CD14-positive monocyte (primary cell): ENCODE data around the gene PXDN. TPM values are rescaled to one million over a fixed set of nuclear protein-coding genes. Genes with fewer than 3 reads are reported as not detected.

Source experiments
- DNase-seq, 3 donors: peaks; one replicate each; pipeline ENCODE4 v3.0.0-alpha.2; 2011 to 2022
- H2AFZ ChIP-seq: 2 replicates; pipeline ENCODE4 v1.6.0; 2012; ENCODE audit warnings: mild to moderate bottlenecking, low read depth, low read length, inconsistent platforms; ENCODE audit not compliant: insufficient read depth, poor library complexity, severe bottlenecking
- H3K27ac ChIP-seq, 2 donors: 1 replicate in 1 of 2; 2 replicates in 1 of 2; pipeline ENCODE4 v1.5.1; 2012 to 2013; ENCODE audit warnings: low read length in 2 of 2, control low read depth in 1 of 2, inconsistent platforms in 1 of 2, low read depth in 1 of 2, mild to moderate bottlenecking in 1 of 2
- H3K27me3 ChIP-seq, 2 donors: one replicate each; pipeline versions ENCODE4 v1.6.0 to v1.6.1; 2011 to 2013; ENCODE audit warnings: low read length in 2 of 2; ENCODE audit not compliant: control insufficient read depth in 2 of 2, insufficient read depth in 2 of 2
- H3K36me3 ChIP-seq, 2 donors: replicated peaks in 1 of 2; 1 replicate in 1 of 2; 2 replicates in 1 of 2; pipeline versions ENCODE4 v1.5.1 to v1.6.1; 2012 to 2013; ENCODE audit warnings: low read length in 2 of 2, control low read depth in 1 of 2, inconsistent platforms in 1 of 2, mild to moderate bottlenecking in 1 of 2; ENCODE audit not compliant: insufficient read depth in 2 of 2, control insufficient read depth in 1 of 2
- H3K4me1 ChIP-seq, 2 donors: 1 replicate in 1 of 2; 2 replicates in 1 of 2; pipeline versions ENCODE4 v1.5.1 to v1.6.1; 2012 to 2013; ENCODE audit warnings: low read length in 2 of 2, control low read depth in 1 of 2, inconsistent platforms in 1 of 2, mild to moderate bottlenecking in 1 of 2, moderate library complexity in 1 of 2; ENCODE audit not compliant: insufficient read depth in 2 of 2, control insufficient read depth in 1 of 2
- H3K4me2 ChIP-seq: replicated peaks from 2 replicates; pipeline ENCODE3; 2012; ENCODE audit warnings: low read length, moderate library complexity, mild to moderate bottlenecking; ENCODE audit not compliant: poor library complexity, severe bottlenecking; ENCODE audit errors: extremely low read depth
- H3K4me3 ChIP-seq, 3 experiments: fragments of 200-600 bp in 1 of 3; sonication (generic) in 1 of 3; replicated peaks in 1 of 3; 1 replicate in 2 of 3; 2 replicates in 1 of 3; pipeline ENCODE4 v1.5.1; 2011 to 2013; ENCODE audit warnings: low read length in 3 of 3, mild to moderate bottlenecking in 3 of 3, control low read depth in 2 of 3, low read depth in 2 of 3, inconsistent platforms in 1 of 3, moderate library complexity in 1 of 3
- H3K79me2 ChIP-seq: 2 replicates; pipeline ENCODE4 v1.6.0; 2012; ENCODE audit warnings: mild to moderate bottlenecking, control low read depth, inconsistent platforms, low read length, moderate library complexity; ENCODE audit not compliant: insufficient read depth
- H3K9ac ChIP-seq: 2 replicates; pipeline ENCODE4 v1.6.0; 2017; ENCODE audit warnings: low read length, mild to moderate bottlenecking; ENCODE audit not compliant: insufficient read depth, poor library complexity, severe bottlenecking
- H3K9me3 ChIP-seq, 2 donors: replicated peaks in 1 of 2; 1 replicate in 1 of 2; 2 replicates in 1 of 2; pipeline versions ENCODE4 v1.5.1 to v1.6.1; 2012 to 2013; ENCODE audit warnings: low read length in 2 of 2, control low read depth in 1 of 2; ENCODE audit not compliant: control insufficient read depth in 1 of 2, insufficient read depth in 1 of 2
- H4K20me1 ChIP-seq: 2 replicates; pipeline ENCODE4 v1.6.0; 2012; ENCODE audit warnings: mild to moderate bottlenecking, low read length, control low read depth, moderate library complexity; ENCODE audit not compliant: insufficient read depth
- H3K27ac Mint-ChIP-seq, 7 donors: one replicate each; pipeline ENCODE4 v1.8.0; 2020; ENCODE audit warnings: mild to moderate bottlenecking in 7 of 7, mixed read lengths in 7 of 7, moderate library complexity in 6 of 7, inconsistent platforms in 2 of 7
- H3K27me3 Mint-ChIP-seq, 3 donors: one replicate each; pipeline ENCODE4 v1.8.0; 2021 to 2022; ENCODE audit warnings: low read depth in 3 of 3, mild to moderate bottlenecking in 3 of 3, mixed read lengths in 3 of 3, moderate library complexity in 3 of 3, inconsistent platforms in 1 of 3
- H3K36me3 Mint-ChIP-seq, 2 donors: one replicate each; pipeline ENCODE4 v1.8.0; 2020; ENCODE audit warnings: mixed read lengths in 2 of 2, inconsistent platforms in 1 of 2, mild to moderate bottlenecking in 1 of 2
- H3K4me1 Mint-ChIP-seq: one replicate; pipeline ENCODE4 v1.8.0; 2020; ENCODE audit warnings: mild to moderate bottlenecking, mixed read lengths
- H3K4me3 Mint-ChIP-seq, 2 donors: one replicate each; pipeline ENCODE4 v1.8.0; 2020; ENCODE audit warnings: mild to moderate bottlenecking in 2 of 2, mixed read lengths in 2 of 2, moderate library complexity in 1 of 2
- H3K9me3 Mint-ChIP-seq, 7 donors: one replicate each; pipeline ENCODE4 v1.8.0; 2020 to 2022; ENCODE audit warnings: mixed read lengths in 7 of 7, mild to moderate bottlenecking in 6 of 7, moderate library complexity in 6 of 7, inconsistent platforms in 2 of 7
- whole genome bisulfite sequencing: methylation state at CpG from one replicate; pipeline ENCODE4 v1.1.5; 2013; ENCODE audit warnings: missing lambda C conversion rate; ENCODE audit not compliant: insufficient coverage; 5-methylcytosine and 5-hydroxymethylcytosine counted together
- intact Hi-C, 2 donors: fragments of 100-400 bp; cut with micrococcal nuclease; formaldehyde crosslinking; loops; one replicate each; pipeline versions ENCODE4 v1.15.0 to v1.15.1; 2023
- polyA plus RNA-seq, 3 donors: library from polyadenylated mRNA; depleted of rRNA in 1 of 3; unstranded in 2 of 3; stranded (reverse) in 1 of 3; fragments of 300-500 nt in 2 of 3; fragments of >200 nt in 1 of 3; fragmentation: Illumina TruSeq in 2 of 3; gene quantifications; 1 replicate in 2 of 3; 2 replicates in 1 of 3; pipeline ENCODE4 v1.2.3, GENCODE V29; 2012 to 2021
- TF ChIP-seq, protein P1 (sequence below): fragments of 200-600 bp; IDR thresholded peaks from one replicate; pipeline ENCODE4 v1.8.0; 2022; ENCODE audit warnings: antibody characterized with exemption, mild to moderate bottlenecking

The PXDN gene
- polyA plus RNA-seq, 3 donors: not detected

GRCh38 chr2:1603521-1603920 lies 140.8 kb downstream of the PXDN start:
- no peak overlapping the region for H3K4me3 Mint-ChIP-seq
- H3K4me1 Mint-ChIP-seq: no peaks in the 10 kb centered on the region
- intact Hi-C loops: no loop called here
- H3K9ac ChIP-seq: no peak overlapping the region
- H3K79me2 ChIP-seq: no peaks in the 10 kb centered on the region
- H4K20me1 ChIP-seq: no peaks in the 10 kb centered on the region
- H3K27ac Mint-ChIP-seq: no peak overlapping the region
- H3K4me1 ChIP-seq: no peaks in the 10 kb centered on the region
- no peak for DNase-seq
- peaks cover 3 to 7% (median 5%) of the 10 kb centered on the region in 3 donors for H3K27me3 Mint-ChIP-seq
- no peak overlapping the region for H3K4me2 ChIP-seq
- H3K36me3 Mint-ChIP-seq: no peaks in the 10 kb centered on the region
- H3K9me3 ChIP-seq: no peaks in the 10 kb centered on the region
- H3K27me3 ChIP-seq: peaks cover 0 to 9% of the 10 kb centered on the region in 2 donors
- H2AFZ ChIP-seq: no peak overlapping the region
- TF ChIP-seq, protein P1, sequence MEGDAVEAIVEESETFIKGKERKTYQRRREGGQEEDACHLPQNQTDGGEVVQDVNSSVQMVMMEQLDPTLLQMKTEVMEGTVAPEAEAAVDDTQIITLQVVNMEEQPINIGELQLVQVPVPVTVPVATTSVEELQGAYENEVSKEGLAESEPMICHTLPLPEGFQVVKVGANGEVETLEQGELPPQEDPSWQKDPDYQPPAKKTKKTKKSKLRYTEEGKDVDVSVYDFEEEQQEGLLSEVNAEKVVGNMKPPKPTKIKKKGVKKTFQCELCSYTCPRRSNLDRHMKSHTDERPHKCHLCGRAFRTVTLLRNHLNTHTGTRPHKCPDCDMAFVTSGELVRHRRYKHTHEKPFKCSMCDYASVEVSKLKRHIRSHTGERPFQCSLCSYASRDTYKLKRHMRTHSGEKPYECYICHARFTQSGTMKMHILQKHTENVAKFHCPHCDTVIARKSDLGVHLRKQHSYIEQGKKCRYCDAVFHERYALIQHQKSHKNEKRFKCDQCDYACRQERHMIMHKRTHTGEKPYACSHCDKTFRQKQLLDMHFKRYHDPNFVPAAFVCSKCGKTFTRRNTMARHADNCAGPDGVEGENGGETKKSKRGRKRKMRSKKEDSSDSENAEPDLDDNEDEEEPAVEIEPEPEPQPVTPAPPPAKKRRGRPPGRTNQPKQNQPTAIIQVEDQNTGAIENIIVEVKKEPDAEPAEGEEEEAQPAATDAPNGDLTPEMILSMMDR: no peak
- no peak overlapping the region for H3K27ac ChIP-seq
- no peaks in the 10 kb centered on the region for H3K36me3 ChIP-seq
- no peaks in the 10 kb centered on the region for H3K9me3 Mint-ChIP-seq
- WGBS: 94% methylated on average over 15 of the region's 15 CpGs
- H3K4me3 ChIP-seq: no peak overlapping the region

DNA sequence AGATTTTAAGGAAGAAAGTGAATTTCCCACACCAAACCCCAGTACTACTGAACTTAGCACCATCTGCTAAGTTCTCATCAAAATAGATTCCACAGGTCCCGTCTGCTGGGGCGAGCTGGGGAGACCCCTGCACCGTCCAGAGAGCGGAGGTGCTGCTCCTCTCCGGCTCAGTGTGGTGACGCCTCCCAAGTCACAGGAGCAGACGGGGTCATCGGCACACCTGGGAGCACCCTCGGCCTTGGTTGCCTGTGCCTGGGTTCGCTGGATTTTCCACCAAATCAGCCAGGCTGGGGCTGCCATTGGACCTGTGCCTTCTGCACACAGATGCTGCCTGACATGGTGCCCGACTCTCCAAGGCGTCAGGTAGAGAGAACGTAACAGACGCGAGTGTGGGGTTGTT lies 141.3 kb downstream of the PXDN start:
- H4K20me1 ChIP-seq: no peaks in the 10 kb centered on the region
- no peaks in the 10 kb centered on the region for H3K9me3 ChIP-seq
- H3K36me3 Mint-ChIP-seq: no peaks in the 10 kb centered on the region
- peaks cover 3 to 7% (median 5%) of the 10 kb centered on the region in 3 donors for H3K27me3 Mint-ChIP-seq
- H3K4me1 Mint-ChIP-seq: no peaks in the 10 kb centered on the region
- DNase-seq: no peak
- H3K27ac ChIP-seq: no peak overlapping the region
- H3K4me1 ChIP-seq: no peaks in the 10 kb centered on the region
- WGBS: 98% methylated on average over 10 of the region's 15 CpGs
- H3K9ac ChIP-seq: no peak overlapping the region
- TF ChIP-seq, protein P1: no peak
- H3K9me3 Mint-ChIP-seq: no peaks in the 10 kb centered on the region
- H3K4me2 ChIP-seq: no peak overlapping the region
- H3K79me2 ChIP-seq: no peaks in the 10 kb centered on the region
- peaks cover 0 to 9% of the 10 kb centered on the region in 2 donors for H3K27me3 ChIP-seq
- H3K27ac Mint-ChIP-seq: no peak overlapping the region
- intact Hi-C loops: no loop called here
- H3K36me3 ChIP-seq: no peaks in the 10 kb centered on the region
- no peak overlapping the region for H3K4me3 ChIP-seq
- no peak overlapping the region for H2AFZ ChIP-seq
- no peak overlapping the region for H3K4me3 Mint-ChIP-seq
